A172 (cell line): ENCODE results near the gene EEF2K. TPM values are rescaled to one million over a fixed set of nuclear protein-coding genes. Genes with fewer than 3 reads are reported as not detected.
A peak's percentile ranks its signal among the peaks of the same experiment; 100 is the strongest.

Source experiments
- DNase-seq: peaks from one replicate; pipeline ENCODE4 v3.0.0-alpha.2; 2015; ENCODE audit warnings: low spot score
- total RNA-seq: library from RNA; depleted of rRNA; stranded (reverse); fragments of >200 nt; shearing (Covaris generic); gene quantifications from 2 replicates; pipeline ENCODE4 v1.2.3, GENCODE V29; 2014

The EEF2K gene
- total RNA-seq, 1 experiment from 2014 or later = 9.2 TPM

DNA sequence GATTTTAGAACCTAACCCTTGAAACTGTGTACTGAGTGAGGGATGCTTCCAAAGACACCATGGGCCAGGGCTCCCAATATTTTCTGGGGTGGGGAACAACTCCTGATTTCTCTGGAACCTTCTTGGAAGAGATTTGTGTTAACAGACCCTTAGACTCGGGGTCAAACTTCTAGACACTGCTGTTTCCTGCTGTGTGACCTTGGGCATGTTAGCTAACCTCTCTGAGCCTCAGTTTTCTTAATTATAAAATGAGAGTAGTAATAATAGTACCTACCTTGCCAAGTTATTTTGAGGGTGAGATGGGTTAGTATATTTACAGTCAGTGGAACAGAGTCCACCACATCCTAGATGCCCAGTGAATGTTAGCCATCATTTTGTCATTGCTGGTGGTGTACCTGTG, 109.9 kb downstream of the EEF2K start:
- no peak for DNase-seq

DNA sequence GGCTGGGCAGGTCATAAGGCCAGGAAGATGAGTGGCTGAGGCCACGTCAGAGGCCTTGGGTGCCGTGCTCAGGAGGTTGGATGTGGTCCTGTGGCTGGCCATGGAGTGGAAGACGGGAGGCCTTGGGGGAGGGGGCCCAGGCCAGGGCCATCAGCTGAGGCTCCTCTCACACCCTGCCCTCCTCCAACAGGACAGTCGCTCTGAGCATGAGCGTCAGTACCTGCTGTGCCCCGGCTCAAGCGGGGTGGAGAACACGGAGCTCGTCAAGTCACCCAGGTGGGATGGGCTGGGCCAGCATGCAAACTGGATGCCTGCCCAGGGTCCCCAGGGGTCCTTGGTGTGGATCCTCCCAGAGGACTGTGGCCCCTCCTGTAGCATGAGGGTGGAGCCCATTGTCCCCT, 110.3 kb downstream of the EEF2K start:
- DNase-seq = no peak

GRCh38 chr16:22317001-22317530, 111.0 kb downstream of the EEF2K start:
- DNase-seq = no peak

- no peak for DNase-seq
Observed at GRCh38 chr16:22317625-22318024, 111.5 kb downstream of the EEF2K start.

DNA sequence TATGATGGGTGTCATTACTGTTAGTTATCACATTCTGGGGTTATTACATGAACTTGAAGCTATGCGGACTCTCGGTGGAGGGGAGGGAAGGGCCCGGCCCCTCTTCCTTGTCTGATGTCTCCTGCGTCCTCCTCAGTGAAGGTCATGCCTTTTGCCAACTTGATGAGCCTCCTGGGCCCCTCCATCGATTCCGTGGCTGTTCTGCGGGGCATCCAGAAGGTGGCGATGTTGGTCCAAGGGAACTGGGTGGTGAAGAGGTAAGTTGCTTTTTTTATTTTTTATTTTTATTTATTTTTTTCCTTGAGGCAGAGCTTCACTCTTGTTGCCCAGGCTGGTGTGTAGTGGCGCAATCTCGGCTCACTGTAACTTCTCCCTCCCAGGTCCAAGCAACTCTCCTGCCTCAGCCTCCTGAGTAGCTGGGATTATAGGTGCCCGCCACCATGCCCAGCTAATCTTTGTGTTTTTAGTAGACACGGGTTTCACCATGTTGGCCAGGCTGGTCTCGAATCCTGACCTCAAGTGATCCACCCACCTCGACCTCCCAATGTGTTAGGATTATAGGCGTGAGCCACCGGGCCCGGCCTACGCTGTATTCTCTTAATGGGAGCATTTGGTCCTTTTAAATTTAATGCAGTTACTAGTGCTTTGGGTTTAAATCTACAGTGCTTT, 112.7 kb downstream of the EEF2K start:
- DNase-seq = peak; percentile 33

DNA sequence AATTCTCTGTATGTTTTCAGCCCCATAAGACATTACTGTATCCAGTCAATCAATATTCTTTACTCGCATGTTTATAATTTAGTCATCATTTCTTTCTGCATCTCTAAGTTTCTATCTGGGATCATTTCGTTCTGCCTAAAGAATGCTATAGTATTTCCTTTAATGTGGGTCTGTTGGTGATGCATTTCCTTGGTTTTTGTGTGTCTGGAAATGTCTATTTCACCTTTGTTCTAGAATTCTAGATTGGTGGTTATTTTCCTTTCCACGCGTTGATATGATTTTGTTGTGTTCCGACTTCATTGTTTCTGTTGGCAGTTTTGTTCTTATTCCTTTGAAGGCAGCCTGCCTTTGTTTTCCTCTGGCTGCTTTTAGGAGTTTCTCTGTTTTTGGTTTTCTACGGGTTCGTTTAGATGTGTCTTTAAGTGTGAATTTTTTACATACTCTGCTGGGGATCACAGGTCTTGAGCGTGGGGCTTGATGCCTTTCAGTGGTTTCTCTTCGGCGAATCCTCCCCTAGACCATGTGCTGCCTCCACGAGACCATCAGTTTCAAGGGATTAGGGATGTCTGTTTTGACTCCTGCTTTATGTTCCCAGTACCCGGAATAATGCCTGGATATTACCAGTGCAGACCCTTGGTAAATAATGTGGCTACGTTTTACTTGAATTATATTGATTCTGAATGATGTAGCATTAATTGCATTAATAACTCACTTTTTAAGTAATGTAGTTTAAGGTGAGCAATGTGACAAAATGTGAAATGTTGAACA, 114.7 kb downstream of the EEF2K start:
- DNase-seq = no peak

DNA sequence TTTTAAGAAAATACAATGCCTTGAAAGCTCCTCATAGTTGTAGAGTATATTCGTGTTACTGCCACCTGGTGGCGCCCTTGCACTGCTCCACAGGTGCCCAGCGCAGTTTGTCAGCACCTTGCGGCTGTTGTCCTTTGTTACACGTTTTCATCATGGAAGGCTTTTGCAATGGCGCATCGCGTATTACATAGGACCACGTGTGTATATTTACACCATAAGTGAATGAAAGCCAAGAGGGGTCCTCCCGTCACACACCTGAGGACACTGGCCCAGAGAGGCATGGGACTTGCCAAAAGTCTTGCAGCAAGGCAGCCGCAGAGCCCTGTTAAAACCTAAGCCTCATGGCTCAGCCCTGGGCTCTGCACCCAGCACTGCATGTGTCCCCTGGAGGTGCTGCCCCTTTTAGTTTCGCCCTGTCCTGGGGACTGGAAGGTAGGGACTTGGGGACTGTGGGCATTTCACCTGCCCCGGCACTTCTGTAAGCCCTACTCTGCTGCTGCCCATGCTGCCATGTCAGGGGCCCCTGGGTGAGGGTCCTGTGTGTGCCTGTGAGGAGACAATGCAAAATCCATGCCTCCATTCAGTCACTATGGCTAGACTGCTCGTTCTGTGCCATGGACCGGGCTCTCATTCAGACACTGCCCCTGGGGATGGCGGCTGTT, 115.4 kb downstream of the EEF2K start:
- DNase-seq = peak; percentile 58

DNA sequence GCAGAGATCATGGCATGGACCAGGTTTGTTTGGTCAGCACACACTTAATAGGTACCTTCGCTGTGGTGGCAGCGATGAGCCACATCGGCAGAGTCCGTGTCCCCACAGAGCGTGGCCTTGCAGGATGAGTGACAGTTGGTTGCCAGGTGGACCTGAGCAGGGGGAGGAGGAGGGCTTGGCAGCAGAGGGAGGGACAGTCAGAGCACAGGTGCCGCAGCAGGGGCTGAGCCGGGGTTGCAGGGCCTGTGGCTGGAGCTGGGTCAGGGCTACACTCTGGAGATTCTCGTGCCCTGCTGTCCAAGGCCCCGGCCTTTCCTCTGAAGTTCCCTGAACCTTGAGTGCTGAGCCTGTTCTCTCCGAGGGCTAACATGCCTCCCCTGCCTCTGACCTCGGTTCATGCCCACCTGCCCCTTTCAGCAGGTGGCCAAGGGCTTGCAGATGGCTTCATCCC, 116.0 kb downstream of the EEF2K start:
- no peak for DNase-seq

DNA sequence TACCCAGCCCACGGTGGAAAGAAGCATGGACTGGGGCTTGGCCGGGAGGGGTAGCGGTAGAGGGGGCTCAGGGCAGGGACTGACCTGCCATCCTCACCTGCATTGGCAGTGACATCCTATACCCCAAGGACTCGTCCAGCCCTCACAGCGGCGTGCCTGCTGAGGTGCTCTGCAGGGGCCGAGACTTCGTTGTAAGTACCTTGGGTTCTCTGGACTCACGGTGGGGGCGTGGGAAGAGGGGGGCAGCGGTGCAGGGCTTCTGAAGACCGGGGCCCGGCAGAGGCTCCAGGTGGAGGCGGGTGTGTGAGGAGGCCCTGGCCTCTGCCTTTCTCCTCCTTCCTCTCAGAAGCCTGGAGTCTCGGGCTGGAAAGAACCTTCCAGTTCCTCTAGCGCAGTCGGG, 116.7 kb downstream of the EEF2K start:
- DNase-seq = no peak

GRCh38 chr16:22323173-22323958, 117.3 kb downstream of the EEF2K start:
- no peak for DNase-seq

DNA sequence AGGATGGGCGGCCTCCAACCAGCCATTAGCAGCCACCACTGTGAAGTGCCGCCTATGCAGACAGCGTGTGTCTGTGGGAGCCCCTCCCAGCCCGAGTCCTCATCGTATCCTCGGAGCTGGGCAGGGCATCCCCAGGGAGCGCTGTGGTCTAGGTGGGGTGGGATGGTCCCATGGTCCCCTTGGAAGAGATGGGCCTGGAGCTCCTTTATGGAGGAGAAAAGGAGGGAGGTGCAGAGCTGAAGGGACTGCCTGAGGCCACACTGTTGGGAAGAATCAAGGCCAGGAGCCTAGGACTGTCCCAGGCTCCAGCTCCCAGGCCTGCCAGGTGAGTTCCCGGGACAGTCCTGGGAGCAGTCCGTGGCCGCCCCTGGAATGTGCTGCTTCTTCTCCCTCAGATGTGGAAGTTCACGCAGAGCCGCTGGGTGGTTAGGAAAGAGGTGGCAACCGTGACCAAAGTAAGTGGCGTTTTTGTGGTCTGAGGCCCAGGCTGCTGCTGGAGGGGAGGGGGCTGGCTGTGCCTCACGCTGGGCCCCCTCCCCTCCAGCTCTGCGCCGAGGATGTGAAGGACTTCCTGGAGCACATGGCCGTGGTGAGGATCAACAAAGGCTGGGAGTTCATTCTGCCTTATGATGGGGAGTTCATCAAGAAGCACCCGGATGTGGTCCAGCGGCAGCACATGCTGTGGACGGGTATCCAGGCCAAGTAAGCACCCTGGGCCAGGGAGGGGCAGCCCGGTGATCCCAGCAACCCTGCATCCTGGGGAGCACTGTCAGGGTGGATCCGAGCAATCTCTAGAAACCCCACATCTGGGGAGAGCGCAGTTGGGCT, 118.1 kb downstream of the EEF2K start:
- DNase-seq = no peak

- no peak for DNase-seq
Observed at GRCh38 chr16:22324787-22325597, 118.9 kb downstream of the EEF2K start.

DNA sequence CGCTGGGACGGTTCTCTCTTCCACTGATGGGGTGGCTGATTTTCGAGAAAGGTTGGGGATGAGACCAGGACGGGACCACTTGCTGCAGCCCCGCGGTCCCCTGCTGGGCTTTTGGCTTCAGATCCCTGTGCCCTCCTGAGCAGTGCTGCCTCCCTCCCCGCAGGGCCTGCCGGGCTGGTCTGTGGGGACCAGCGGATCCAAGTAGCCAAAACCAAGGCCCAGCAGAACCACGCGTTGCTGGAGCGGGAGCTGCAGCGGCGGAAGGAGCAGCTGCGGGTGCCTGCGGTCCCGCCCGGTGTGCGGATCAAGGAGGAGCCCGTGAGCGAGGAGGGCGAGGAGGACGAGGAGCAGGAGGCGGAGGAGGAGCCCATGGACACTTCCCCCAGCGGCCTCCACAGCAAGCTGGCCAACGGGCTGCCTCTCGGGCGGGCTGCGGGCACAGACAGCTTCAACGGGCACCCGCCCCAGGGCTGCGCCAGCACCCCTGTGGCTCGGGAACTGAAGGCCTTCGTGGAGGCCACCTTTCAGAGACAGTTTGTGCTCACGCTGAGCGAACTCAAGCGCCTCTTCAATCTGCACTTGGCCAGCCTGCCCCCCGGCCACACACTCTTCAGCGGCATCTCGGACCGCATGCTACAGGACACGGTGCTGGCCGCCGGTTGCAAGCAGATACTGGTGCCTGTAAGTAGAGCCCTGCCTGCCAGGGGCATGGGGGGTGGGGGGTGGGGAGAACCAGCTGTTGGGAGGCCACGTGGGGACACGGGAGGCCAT, 119.7 kb downstream of the EEF2K start:
- DNase-seq = no peak

DNA sequence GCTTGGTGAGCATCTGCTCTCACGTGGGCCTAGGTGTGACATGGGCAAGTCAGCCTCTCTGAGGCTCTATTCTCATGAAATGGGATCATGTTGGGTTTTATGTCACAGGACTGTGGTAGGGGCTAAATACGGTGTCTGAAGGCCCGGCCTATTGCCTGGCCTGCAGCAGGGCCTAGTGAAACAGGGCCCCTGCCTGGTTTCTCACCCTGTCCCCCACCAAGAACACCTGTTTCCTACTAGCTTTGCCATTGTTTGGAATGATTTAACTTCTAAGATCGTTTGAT, 120.2 kb downstream of the EEF2K start:
- DNase-seq = no peak

GRCh38 chr16:22326771-22327445, 120.8 kb downstream of the EEF2K start:
- DNase-seq = no peak

GRCh38 chr16:22327446-22327775, 121.3 kb downstream of the EEF2K start:
- no peak for DNase-seq

- no peak for DNase-seq
Observed at GRCh38 chr16:22328081-22328725, 122.1 kb downstream of the EEF2K start.

DNA sequence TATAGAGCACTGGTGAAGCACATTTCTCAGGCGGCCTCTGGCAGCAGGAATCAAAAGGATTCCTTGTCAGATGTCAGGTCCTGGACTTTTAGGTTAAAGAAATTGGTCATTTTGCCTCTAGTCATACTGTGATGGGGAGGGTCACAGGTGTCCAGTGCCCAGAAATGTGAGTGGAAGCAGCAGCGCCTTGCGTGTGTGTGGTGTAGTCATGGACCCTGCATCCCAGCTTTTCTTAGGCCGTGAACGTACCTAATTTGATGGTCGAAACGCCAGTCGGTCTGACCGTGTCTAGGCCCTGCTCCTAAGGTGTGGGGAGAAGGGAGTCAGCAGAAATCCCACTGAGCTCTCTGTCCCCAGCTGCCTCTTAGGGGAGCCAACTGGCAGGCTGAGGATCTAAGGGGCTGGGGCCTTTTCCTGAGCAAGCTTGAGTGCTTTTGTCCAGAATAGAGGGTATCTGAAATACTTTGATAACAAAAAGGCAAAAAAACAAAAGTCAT, 123.2 kb downstream of the EEF2K start:
- no peak for DNase-seq
